DMS53 treated with DMSO at 0.1 percent for 48 hours (cell line): Measurements from ENCODE around the gene NFKBIB.
"Not testable (repeated sequence)": the region's sequence is repeated elsewhere in the genome, so short reads cannot be mapped to it uniquely, and the experiment has no call there.

Experiments
- DNase-seq: peaks from one replicate; lab custom pipeline; 2025; ENCODE audit not compliant: unreplicated experiment; lab: John Stamatoyannopoulos, UW

NFKBIB gene, protein sequence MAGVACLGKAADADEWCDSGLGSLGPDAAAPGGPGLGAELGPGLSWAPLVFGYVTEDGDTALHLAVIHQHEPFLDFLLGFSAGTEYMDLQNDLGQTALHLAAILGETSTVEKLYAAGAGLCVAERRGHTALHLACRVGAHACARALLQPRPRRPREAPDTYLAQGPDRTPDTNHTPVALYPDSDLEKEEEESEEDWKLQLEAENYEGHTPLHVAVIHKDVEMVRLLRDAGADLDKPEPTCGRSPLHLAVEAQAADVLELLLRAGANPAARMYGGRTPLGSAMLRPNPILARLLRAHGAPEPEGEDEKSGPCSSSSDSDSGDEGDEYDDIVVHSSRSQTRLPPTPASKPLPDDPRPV

DNA sequence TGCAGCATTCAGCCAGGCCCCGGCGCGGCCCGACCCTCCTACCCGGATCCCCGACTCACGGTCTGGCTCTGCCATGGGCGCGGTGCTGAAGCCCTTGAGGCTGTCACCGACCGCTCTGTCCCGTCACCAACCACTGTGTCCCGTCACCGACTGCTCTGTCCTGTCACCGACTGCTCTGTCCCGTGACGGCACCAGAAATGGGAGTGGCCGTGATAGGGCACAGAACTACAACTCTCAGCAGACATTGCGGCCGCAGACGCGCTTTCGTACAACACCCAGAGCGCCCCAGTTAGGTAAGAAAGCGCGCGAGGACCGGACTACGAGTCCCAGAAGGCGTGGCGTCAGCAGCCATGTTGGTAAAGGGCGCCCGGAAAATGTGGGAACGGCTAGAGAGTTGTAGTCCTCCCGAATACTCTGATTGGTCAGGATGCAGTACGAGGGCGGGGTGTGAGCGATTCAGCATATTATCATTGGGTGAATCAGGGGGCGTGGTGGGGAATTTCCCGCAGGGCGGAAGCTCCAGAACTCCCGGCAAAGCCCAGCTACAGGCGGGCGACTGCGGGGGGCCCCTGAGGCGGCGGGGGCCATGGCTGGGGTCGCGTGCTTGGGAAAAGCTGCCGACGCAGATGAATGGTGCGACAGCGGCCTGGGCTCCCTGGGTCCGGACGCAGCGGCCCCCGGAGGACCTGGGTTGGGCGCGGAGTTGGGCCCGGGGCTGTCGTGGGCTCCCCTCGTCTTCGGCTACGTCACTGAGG is at the start of gene NFKBIB, which contains the start of gene SIRT2:
NFKBIB (plus strand) TSS at position 523 of the 755 bp plus-strand sequence; CDS start at position 587, 64 bp downstream.
SIRT2 (minus strand) TSS at position 172 of the 755 bp plus-strand sequence; CDS start at position 75, 97 bp downstream.
- peak; percentile 100 for DNase-seq

DNA sequence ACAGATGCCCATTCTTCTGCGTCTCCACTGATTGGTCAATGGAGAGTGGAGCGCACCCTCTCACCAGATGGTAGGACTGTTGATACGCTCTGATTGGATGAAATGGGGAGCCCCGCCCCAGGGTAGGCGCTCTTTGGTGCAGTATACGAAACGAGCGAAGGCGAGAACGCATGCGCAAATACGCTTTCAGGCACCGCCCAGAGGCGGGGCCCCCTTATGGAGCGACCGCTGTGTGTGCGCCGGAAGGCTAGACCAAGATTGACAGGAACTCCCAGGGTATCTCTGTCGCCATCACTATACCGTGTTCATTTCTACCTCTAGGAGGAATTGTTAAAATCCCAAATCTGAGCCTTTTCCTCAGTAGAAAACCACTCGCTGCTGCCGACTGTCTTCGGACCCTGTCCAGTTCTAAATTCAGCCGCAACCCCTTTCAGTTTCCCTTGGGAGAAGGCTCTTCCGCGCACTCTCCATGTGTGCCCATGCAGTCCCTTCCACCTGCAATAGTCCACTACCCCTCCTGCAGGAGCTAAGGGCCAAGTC is 49.3 kb upstream of the NFKBIB start:
- DNase-seq = peak; percentile 97

- no peak for DNase-seq
Measured at GRCh38 chr19:38850976-38851621, 48.7 kb upstream of the NFKBIB start.

GRCh38 chr19:38851622-38852230 is 48.0 kb upstream of the NFKBIB start:
- DNase-seq = peak; percentile 90

DNA sequence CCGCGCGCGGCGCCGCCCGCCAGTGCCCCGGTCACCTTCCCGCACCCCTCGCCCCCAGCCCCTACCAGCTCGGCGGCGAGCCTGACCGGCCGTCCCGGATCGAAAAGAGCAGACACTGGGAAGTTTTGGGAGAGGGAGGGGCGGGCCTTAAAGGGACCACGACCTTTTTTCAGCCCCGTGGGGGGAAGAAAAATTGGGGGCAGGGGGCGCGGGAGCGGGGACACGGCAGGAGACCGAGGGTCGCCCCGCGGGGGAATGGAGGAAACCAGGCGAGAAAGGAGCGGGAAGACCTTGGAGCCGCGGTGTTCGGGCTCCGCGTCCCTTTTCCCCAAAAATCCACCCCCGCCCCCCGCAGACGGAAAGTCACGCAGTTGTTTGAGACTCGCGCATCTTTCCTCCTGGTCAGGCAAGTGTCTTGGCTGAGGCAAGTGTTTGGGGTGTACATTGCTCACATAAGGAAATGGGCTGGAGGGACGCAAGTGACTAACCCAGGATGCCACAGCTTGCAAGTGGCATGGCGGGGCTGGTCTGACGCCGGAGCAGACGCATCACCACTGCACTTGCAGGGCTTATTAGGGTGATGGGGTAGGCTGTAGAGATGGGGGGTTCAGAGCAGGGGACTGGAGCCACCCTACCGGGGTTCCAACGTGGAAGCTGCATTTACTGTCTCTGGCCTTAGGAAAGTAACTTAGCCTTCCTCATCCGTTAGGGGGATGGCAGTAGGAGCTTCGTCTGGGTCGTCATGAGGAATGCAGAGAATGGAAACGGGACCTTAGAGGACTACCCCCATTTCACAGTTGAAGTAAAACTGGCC is 47.3 kb upstream of the NFKBIB start:
- DNase-seq = peak; percentile 39

- DNase-seq = no peak
Measured at GRCh38 chr19:38853214-38853613, 46.6 kb upstream of the NFKBIB start.

GRCh38 chr19:38854961-38855360 is 44.8 kb upstream of the NFKBIB start:
- DNase-seq = not testable (repeated sequence)

GRCh38 chr19:38855751-38856150 is 44.0 kb upstream of the NFKBIB start:
- DNase-seq = not testable (repeated sequence)

DNA sequence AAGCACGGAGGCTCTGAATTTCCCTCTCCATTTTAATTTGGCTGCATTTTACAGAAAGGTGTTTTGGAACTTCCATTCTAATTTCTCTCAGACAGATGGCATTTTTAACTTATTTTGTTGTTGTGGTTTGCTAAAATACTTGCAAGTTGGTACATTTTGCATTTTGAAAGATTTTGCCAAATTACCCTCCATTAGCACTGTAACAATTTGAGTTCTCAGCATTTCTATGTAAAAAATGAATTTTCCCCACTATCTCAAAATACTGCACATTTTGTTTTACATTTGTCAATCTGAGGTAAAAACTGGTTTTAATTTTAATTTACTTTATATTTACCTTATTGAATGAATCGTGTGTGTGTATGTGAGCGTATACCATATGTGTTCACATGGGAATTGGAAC is 43.0 kb upstream of the NFKBIB start:
- DNase-seq = no peak

- DNase-seq = not testable (repeated sequence)
Measured at GRCh38 chr19:38859631-38860204, 40.1 kb upstream of the NFKBIB start.

- no peak for DNase-seq
Measured at GRCh38 chr19:38861368-38861767, 38.4 kb upstream of the NFKBIB start.

- peak; percentile 94 for DNase-seq
Measured at GRCh38 chr19:38862321-38863059, 37.3 kb upstream of the NFKBIB start.

DNA sequence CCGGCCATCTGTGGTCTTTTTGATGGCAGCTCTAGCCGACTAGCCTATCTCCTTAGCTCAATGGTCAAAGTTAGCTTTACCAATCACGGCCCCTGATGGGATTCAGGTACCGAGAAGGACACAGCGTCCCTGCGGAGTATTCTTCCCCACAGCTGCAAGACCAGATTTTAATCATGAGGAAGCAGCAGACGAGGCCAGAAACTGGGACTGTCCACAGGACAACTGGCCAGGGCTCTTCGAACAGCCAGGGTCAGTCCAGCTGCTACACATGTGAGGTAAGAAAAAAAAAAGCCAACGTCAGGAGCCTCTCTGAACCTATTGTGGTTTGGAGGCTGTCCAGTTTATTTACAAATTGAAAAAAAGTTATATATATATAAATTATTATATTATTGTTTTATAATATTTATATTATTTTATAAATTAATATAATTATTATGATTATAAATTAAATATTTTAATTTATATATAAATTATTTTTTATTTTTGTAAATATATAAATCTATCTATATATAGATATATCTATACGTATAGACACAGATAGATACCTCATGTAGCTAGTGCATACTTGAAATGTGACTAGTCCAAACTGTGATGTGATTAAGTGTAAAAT is 32.5 kb upstream of the NFKBIB start:
- no peak for DNase-seq

- no peak for DNase-seq
Measured at GRCh38 chr19:38868551-38868950, 31.2 kb upstream of the NFKBIB start.

- no peak for DNase-seq
Measured at GRCh38 chr19:38869160-38869835, 30.5 kb upstream of the NFKBIB start.

DNA sequence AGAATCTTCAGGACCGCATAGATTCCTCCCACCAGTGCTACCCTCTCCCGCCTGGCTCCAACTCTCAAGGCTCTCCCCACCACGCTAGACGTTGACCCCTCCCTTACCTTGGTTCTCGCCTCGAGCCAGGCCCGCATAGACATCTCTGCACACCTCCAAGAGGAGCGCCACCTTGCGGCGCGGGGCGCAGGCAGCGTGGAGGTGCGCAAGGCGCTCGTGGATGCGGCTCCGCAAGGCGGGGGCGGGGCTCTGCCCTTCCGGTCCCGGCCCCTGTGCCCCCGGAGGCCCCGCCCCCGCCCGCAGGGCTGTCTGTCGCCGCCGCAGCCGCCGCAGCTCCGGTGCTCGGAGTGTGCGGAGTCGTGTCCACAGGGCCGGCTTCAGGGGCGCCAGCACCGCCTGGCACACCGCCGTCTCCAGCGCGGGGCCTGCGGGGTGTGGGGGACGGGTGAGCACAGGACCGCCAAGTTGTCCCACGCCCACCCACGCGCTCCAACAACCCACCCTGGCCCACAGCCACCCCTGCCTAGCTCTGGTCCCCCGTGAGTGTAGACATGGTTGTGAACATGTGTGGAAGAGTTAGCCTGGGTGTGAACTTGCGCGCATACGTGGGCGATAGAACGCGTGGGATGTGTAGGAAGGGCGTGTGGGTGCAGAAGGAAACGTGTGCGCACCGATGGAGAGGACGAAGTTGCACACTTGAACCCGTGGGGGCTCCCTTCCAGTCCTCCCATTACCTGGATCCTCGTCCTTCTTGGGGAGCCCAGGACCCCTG is 29.7 kb upstream of the NFKBIB start:
- DNase-seq = peak; percentile 95

DNA sequence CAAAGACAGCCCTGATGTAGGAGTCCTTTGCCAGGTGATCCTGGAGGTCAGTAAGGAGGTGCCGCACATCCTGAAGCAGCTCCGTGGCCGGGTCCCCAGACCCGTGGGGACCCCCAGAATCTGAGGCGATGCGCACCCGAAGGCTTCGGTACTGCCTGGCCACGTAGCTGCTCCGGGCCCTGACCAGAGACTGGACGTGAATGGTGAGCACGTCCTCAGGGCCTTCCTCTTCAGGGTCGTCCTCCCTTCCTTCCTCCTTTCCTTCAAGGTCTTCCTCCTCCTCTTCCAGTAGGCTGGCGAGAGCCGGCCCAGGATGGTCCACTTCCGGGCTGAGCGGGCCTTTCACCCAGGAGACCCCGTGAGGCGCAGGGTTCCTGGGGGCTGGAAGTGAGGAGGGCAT is 29.2 kb upstream of the NFKBIB start:
- DNase-seq = no peak
